ENCODE data around the gene LYZ. TPM values are rescaled to one million over a fixed set of nuclear protein-coding genes. Genes with fewer than 3 reads are reported as not detected.

Gene LYZ
- total RNA-seq, 2 donors from 2014 or later = 20.6 to 162 TPM

DNA sequence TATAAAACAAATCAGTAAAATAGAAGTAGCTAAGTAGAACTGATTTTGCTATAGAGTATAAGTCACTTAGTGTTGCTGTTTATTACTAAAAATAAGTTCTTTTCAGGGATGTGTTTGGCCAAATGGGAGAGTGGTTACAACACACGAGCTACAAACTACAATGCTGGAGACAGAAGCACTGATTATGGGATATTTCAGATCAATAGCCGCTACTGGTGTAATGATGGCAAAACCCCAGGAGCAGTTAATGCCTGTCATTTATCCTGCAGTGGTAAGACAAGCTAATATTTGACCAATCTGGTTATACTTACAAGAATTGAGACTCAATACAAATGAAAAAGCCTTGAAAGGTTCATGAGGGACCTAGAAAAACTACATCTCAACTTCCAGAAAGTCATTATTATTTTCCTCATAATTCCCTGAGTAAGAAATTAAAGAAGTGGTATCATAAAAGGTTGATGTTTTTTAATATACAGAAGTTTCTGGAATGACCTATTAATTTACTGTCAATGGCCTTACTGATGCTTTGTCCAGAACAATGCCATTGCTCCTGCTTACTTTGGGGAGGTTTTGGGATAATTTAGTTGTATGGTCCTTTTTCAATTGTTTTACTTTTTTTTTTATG lies 1.9 kb downstream of the LYZ start:
- Histone ChIP-seq H3K4me3 (no peak overlapping the region), H3K9me3 (no peaks in the 10 kb centered on the region), H3K27ac (no peak overlapping the region), H3K4me1 (peaks cover 4% of the 10 kb centered on the region), H3K9ac (ENCODE audit: low read depth in 2 of 2, low read length in 2 of 2) (no peak overlapping the region), H3K36me3 (no peaks in the 10 kb centered on the region), H3K27me3 (no peaks in the 10 kb centered on the region)
- no peak for DNase-seq
- TF ChIP-seq, protein P1, sequence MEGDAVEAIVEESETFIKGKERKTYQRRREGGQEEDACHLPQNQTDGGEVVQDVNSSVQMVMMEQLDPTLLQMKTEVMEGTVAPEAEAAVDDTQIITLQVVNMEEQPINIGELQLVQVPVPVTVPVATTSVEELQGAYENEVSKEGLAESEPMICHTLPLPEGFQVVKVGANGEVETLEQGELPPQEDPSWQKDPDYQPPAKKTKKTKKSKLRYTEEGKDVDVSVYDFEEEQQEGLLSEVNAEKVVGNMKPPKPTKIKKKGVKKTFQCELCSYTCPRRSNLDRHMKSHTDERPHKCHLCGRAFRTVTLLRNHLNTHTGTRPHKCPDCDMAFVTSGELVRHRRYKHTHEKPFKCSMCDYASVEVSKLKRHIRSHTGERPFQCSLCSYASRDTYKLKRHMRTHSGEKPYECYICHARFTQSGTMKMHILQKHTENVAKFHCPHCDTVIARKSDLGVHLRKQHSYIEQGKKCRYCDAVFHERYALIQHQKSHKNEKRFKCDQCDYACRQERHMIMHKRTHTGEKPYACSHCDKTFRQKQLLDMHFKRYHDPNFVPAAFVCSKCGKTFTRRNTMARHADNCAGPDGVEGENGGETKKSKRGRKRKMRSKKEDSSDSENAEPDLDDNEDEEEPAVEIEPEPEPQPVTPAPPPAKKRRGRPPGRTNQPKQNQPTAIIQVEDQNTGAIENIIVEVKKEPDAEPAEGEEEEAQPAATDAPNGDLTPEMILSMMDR (IDR thresholded peaks at IDR 0.05) = no peak
- intact Hi-C loops (cut with DNase I) = loop anchor here (10.0 kb wide), 1 partner anchor 55 kb away; no protein-coding TSS in a partner anchor

DNA sequence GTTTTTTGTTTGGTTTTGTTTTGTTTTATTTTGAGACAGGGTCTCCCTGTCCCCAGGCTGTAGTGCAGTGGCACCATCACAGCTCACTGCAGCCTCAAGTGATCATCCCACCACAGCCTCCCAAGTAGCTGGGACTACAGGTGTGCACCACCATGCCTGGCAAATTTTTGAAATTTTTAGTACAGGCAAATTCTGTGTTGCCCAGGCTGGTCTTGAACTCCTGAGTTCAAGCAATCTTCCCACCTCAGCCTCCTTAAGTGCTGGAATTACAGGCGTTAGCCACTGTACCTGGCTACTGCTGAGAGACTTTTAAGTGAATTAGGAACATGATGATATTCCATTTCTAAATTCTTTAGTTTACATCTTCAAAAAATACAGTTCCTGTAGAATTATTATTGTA lies 2.6 kb downstream of the LYZ start:
- DNase-seq = no peak
- Histone ChIP-seq H3K36me3 (no peaks in the 10 kb centered on the region), H3K27ac (no peak overlapping the region), H3K4me1 (peaks cover 4% of the 10 kb centered on the region), H3K4me3 (no peak overlapping the region), H3K27me3 (no peaks in the 10 kb centered on the region), H3K9ac (ENCODE audit: low read depth in 2 of 2, low read length in 2 of 2) (no peak overlapping the region), H3K9me3 (no peaks in the 10 kb centered on the region)
- intact Hi-C loops (cut with DNase I) = loop anchor here (10.0 kb wide), 1 partner anchor 56 kb away; no protein-coding TSS in a partner anchor
- TF ChIP-seq, protein P1 (IDR thresholded peaks at IDR 0.05) = no peak

DNA sequence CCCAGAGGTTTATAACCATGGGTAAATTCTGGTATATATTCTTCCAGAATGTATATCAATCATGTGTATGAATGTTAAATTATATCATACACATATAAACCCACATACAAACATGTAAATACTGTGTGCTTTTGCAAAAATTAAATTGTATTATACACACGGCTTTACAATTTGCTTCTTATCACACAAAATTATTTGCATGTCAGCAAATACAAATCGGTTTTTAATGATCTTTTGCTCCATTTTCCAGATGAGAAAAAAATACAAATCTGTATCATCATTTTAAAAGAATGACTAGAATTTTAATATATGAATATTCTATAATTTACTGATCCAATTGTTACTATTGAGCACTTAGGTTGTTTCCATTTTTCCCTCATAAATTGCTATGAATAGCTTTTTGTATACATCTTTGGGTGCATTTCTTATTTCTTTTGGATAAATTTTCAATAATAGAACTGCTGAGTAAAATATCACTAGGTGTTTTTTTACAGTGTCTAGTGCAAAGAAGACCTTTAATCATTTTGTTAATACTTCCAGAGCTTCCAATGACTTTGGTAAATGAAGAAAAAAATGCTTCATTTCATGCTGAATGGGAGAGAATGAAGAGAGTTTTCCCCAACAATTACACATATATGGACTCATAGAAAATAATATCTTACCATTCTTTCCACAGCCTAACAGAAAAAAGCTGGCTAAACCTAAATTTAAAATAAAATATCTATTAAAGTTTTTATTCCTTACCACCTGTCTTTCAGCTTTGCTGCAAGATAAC lies 3.5 kb downstream of the LYZ start:
- DNase-seq = no peak
- Histone ChIP-seq H3K4me1 (peaks cover 4% of the 10 kb centered on the region), H3K9ac (ENCODE audit: low read depth in 2 of 2, low read length in 2 of 2) (no peak overlapping the region), H3K9me3 (no peaks in the 10 kb centered on the region), H3K4me3 (no peak overlapping the region), H3K27me3 (no peaks in the 10 kb centered on the region), H3K36me3 (no peaks in the 10 kb centered on the region), H3K27ac (no peak overlapping the region)
- intact Hi-C loops (cut with DNase I) = loop anchor here (10.0 kb wide), 1 partner anchor 57 kb away; no protein-coding TSS in a partner anchor
- TF ChIP-seq, protein P1 (IDR thresholded peaks at IDR 0.05) = no peak

DNA sequence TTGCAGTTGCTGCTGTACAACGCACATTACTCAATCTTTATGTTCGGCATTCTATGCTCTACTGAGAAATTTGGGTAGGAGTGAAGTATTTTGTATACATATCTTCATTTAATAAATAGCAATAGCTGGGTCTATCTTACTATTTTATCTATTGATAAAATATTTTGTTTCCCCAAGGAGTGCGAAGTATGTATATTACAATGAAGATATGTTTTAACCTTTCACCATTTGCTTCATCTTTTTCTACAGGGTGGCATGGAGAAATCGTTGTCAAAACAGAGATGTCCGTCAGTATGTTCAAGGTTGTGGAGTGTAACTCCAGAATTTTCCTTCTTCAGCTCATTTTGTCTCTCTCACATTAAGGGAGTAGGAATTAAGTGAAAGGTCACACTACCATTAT lies 4.7 kb downstream of the LYZ start:
- TF ChIP-seq, protein P1 (IDR thresholded peaks at IDR 0.05) = no peak
- Histone ChIP-seq H3K27me3 (no peaks in the 10 kb centered on the region), H3K36me3 (no peaks in the 10 kb centered on the region), H3K9ac (ENCODE audit: low read depth in 2 of 2, low read length in 2 of 2) (no peak overlapping the region), H3K4me1 (peaks cover 3% of the 10 kb centered on the region), H3K27ac (no peak overlapping the region), H3K4me3 (no peak overlapping the region), H3K9me3 (no peaks in the 10 kb centered on the region)
- intact Hi-C loops (cut with DNase I) = loop anchor here (10.0 kb wide), 1 partner anchor 58 kb away; no protein-coding TSS in a partner anchor
- DNase-seq = no peak

DNA sequence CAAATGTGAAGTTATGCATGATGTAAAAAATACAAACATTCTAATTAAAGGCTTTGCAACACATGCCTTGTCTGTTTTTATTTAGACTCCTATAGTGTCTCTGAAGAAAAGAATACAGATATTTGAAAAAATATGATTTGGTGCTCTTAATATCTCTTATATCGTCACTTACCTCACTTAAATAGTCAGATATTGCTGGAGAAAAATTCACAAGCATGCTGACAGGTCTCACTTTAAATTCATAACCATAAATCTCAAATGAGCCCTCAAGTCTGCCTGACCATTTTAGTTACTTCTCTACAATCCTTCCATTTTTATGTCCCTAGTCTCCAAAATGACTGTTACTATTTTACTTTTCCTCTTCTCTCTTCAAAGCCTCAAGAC lies 6.0 kb downstream of the LYZ start:
- H3K27ac ChIP-seq = no peak overlapping the region
- no peaks in the 10 kb centered on the region for H3K27me3 ChIP-seq
- no peak for DNase-seq
- H3K9ac ChIP-seq (ENCODE audit: low read depth in 2 of 2, low read length in 2 of 2) = no peak overlapping the region
- no peaks in the 10 kb centered on the region for H3K9me3 ChIP-seq
- intact Hi-C loops (cut with DNase I) = loop anchor here (10.0 kb wide), 1 partner anchor 59 kb away; no protein-coding TSS in a partner anchor
- TF ChIP-seq, protein P1 (IDR thresholded peaks at IDR 0.05) = no peak
- H3K36me3 ChIP-seq = no peaks in the 10 kb centered on the region
- no peak overlapping the region for H3K4me3 ChIP-seq
- peaks cover 4% of the 10 kb centered on the region for H3K4me1 ChIP-seq

Measured in colonic mucosa (tissue), 4 donors.